Transverse colon (tissue), 4 donors: Measurements from ENCODE around the gene CYP11A1.

Experiments used
- CTCF ChIP-seq, 5 experiments: fragments of 200-600 bp in 3 of 5; fragments of 450-650 bp in 2 of 5; sonication (generic) in 3 of 5; IDR thresholded peaks; 1 replicate in 2 of 5; 2 replicates in 3 of 5; pipeline ENCODE4 v1.5.1; 2016 to 2017; ENCODE audit warnings: antibody characterized with exemption in 5 of 5, inconsistent platforms in 3 of 5, mild to moderate bottlenecking in 2 of 5, moderate library complexity in 1 of 5
- POLR2A ChIP-seq: fragments of 450-650 bp; IDR thresholded peaks from one replicate; pipeline ENCODE4 v1.6.1; 2016; ENCODE audit warnings: antibody characterized with exemption, mild to moderate bottlenecking, moderate library complexity
- POLR2AphosphoS5 ChIP-seq, 3 donors: sonication (generic); formaldehyde crosslinking; IDR thresholded peaks; one replicate each; pipeline ENCODE4 v1.6.1; 2016; ENCODE audit warnings: antibody characterized with exemption in 3 of 3

- TF ChIP-seq CTCF (IDR thresholded peaks at IDR 0.05) (no peak), POLR2A (no peak), POLR2AphosphoS5 (IDR thresholded peaks at IDR 0.05) (no peak)
These were observed 30.0 kb upstream of the CYP11A1 start for GRCh38 chr15:74397239-74398068.
